Medulla oblongata (tissue), 1 donor: Measurements from ENCODE around the gene COA5.

Source experiments
- DNase-seq: peaks from one replicate; pipeline ENCODE4 v3.0.0-alpha.2; 2015; ENCODE audit errors: extremely low spot score

The COA5 gene, protein sequence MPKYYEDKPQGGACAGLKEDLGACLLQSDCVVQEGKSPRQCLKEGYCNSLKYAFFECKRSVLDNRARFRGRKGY

GRCh38 chr2:98608116-98608961 is at the start of gene COA5, which contains the start of gene UNC50:
COA5 (minus strand) TSS chr2:98608512; CDS start chr2:98608405, 107 bp downstream.
UNC50 (plus strand) TSS chr2:98608589; CDS start chr2:98609760, 1,171 bp downstream.
- DNase-seq = peak; percentile 89

DNA sequence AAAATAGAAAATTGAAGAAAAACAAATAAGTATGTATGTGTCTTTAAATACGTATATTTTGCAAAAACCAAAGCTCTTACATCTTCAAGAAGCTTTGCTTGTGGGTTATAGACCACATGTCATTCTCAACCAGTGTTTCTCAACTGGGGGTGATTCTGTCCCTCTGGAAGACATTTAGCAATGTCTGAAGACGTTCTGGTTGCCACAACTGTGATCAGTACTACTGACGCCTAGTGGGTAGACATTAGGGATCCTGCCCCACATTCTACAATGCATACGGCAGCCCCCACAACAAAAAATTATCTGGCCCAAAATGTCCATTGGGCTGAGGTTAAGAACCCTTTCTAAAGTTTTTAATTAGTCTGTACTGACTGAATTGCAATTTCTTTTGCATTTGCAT is 48.5 kb upstream of the COA5 start:
- DNase-seq = no peak

GRCh38 chr2:98654699-98655495 is 46.6 kb upstream of the COA5 start:
- peak; percentile 41 for DNase-seq

DNA sequence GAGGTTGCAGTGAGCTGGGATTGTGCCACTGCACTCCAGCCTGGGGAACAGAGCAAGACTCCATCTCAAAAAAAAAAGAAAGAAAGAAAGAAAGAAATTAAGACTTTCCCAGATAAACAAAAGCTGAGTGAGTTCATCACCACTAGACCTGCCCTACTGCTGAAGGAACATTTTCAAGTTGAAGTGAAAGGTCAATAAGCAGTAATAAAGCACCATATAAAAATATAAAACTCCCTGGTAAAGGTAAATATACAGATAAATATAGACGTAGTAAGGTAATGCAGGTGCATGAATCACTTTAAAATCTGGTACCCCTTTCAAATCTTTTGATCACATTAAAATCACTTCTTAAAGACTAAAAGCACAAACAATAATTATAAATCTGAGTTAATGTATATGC is 42.7 kb upstream of the COA5 start:
- no peak for DNase-seq

- no peak for DNase-seq
These were observed 41.7 kb upstream of the COA5 start for GRCh38 chr2:98649992-98650375.

- peak; percentile 94 for DNase-seq
These were observed 41.1 kb upstream of the COA5 start for GRCh38 chr2:98649135-98649991.

DNA sequence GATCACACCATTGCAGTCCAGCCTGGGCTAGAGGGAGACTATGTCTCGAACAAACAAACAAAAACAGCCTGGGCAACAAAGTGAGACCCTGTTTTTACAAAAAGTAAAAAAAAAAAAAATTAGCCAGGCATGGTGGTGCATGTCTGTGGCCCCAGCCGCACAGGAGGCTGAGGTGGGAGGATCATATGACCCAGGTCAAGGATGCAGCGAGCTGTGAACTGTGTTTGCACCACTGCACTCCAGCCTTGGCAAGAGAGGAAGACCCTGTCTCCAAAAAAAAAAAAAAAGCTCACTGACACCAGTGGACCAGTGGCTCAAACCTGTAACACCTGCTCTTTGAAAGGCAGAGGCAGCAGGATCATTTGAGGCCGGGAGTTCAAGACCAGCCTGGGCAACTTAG is 40.1 kb upstream of the COA5 start:
- no peak for DNase-seq

- DNase-seq = no peak
These were observed 39.3 kb upstream of the COA5 start for GRCh38 chr2:98647636-98648035.

DNA sequence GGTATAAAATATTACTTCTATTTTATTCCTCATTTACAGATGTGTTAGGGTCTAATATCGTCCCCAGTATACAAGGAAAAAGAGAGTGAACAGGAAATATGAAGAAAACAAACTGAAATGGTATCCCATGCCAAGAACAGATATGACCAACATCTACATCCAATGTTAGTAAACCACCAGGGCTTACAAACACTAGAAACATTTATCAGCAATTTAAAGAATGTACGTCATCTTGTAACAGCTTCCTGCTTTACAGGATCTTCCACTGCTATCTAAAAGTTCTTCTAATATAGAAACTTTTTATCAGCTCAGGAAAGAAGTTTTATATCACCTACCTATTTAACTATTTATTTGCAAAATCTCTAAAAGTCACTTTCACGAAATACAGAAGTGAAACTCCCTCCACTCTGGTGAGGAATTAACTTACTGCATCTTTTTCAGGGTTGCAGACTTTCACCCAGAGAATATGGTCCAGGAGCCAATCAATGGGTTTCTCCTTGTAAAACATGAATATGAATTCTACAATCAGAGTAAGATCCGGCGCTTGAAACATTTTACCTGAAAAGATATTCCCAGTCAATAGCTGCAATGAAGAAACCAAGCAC is 35.3 kb upstream of the COA5 start:
- DNase-seq = no peak

- DNase-seq = no peak
These were observed 29.3 kb upstream of the COA5 start for GRCh38 chr2:98637401-98638147.

- DNase-seq = no peak
These were observed 26.2 kb upstream of the COA5 start for GRCh38 chr2:98634406-98635092.

DNA sequence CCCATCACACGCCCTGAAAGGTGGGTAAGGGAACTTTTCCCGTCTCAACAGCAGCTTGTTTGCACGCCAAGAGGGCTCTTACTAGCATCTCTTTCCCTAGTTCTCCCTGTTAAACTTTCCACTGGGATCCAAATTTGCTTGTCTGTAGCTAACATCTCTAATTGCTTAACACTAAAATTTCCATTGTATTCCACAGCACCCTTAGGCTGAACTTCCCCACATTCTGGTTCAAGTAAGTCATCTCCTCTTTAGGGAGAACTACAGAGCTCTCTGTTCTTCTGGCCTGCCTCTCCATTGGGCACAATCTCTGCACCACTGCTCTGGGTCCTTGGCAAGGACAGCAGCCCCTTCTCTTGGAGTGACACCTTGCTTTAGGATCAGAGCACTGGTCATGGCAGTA is 24.0 kb upstream of the COA5 start:
- DNase-seq = no peak

- no peak for DNase-seq
These were observed 15.3 kb upstream of the COA5 start for GRCh38 chr2:98623657-98624056.

DNA sequence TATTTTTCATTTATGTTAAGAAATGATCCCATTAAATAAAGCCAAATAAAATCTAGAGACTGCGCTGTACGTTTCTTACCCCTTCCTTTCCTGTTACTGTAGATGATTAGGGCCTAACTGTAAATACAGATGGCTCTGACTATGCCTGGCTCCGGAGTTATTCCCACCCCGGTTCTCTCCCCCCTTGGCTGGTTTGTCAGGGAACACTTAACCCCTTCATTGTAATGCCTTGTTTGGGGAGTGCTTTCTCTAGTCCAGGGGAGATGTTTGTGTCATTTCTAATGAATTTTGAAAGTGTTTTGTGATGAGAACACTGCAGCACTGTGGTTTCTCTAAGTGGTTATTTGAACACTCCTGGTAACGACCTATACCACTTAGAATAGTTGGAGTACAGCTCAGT is 8.8 kb upstream of the COA5 start:
- DNase-seq = no peak

- DNase-seq = no peak
These were observed 7.2 kb upstream of the COA5 start for GRCh38 chr2:98615481-98615880.

- no peak for DNase-seq
These were observed 5.9 kb upstream of the COA5 start for GRCh38 chr2:98614024-98614739.

GRCh38 chr2:98608962-98609604 is 771 bp upstream of the COA5 start:
- DNase-seq = peak; percentile 16

DNA sequence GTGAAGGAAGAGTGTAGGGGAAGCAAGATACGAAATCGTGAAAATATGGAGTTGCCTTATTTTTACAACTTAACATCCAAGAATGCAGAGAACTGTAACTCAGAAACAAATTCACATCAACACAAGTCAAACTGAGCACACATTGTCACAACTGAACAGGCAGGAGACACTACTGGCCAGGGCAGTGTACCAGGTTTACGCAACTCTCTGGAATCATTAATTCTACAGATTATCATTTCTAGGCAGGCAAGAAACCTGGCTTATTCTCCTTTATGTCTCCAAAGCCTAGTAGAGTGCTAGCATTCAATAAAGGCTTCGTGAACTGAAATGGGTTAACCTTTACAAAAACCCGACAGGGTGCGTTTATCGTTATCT is 584 bp downstream of the COA5 start:
- DNase-seq = peak; percentile 7

- no peak for DNase-seq
These were observed 1.2 kb downstream of the COA5 start for GRCh38 chr2:98607104-98607503.
